Muscle layer of colon (tissue), 2 donors: ENCODE data around the gene BASP1.

Source experiments
- H3K27ac ChIP-seq: one replicate; pipeline ENCODE4 v1.7.0; 2013; ENCODE audit warnings: low read depth, mild to moderate bottlenecking, low read length, moderate library complexity
- H3K27me3 ChIP-seq, 2 donors: one replicate each; pipeline ENCODE4 v1.7.0; 2013; ENCODE audit warnings: low read length in 2 of 2, mild to moderate bottlenecking in 2 of 2; ENCODE audit not compliant: insufficient read depth in 2 of 2, control insufficient read depth in 1 of 2
- H3K36me3 ChIP-seq: one replicate; pipeline ENCODE4 v1.7.0; 2013; ENCODE audit warnings: mild to moderate bottlenecking, low read length; ENCODE audit not compliant: insufficient read depth
- H3K4me1 ChIP-seq: one replicate; pipeline ENCODE4 v1.7.0; 2013; ENCODE audit warnings: mild to moderate bottlenecking, low read length; ENCODE audit not compliant: insufficient read depth
- H3K4me3 ChIP-seq, 2 donors: one replicate each; pipeline ENCODE4 v1.7.0; 2013; ENCODE audit warnings: low read length in 2 of 2, low read depth in 1 of 2, mild to moderate bottlenecking in 1 of 2, moderate library complexity in 1 of 2
- H3K9ac ChIP-seq: one replicate; pipeline ENCODE4 v1.7.0; 2013; ENCODE audit warnings: low read length
- H3K9me3 ChIP-seq: one replicate; pipeline ENCODE4 v1.7.0; 2013; ENCODE audit warnings: mild to moderate bottlenecking, low read length
- donor health status: abdominal sarcoma.
- donor health status: Adenocarcinoma of cecum.

Gene BASP1

DNA sequence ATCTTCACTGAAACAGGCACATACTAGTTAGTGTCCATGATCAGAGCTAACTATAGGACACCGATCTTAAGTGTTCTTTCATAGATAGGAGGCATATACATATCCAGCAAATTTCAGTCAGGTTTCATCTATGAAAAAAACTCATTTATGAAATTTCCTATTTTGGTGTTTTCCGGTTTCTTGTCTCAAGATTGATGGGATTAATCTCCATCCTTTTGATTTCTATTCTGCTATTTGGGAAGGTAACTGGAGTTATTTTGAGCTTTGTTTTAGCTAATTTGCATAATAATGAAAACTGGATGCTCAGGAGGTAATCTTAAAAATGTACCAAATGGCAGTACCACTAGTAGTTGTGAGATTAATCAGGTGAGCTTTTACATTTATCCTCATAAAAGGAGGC, 62.1 kb downstream of the BASP1 start:
- Histone ChIP-seq H3K4me1 (no peaks in the 10 kb centered on the region), H3K36me3 (no peaks in the 10 kb centered on the region), H3K27me3 (no peaks in the 10 kb centered on the region), H3K9ac (no peak overlapping the region), H3K4me3 (no peak overlapping the region), H3K9me3 (no peaks in the 10 kb centered on the region), H3K27ac (no peak overlapping the region)

DNA sequence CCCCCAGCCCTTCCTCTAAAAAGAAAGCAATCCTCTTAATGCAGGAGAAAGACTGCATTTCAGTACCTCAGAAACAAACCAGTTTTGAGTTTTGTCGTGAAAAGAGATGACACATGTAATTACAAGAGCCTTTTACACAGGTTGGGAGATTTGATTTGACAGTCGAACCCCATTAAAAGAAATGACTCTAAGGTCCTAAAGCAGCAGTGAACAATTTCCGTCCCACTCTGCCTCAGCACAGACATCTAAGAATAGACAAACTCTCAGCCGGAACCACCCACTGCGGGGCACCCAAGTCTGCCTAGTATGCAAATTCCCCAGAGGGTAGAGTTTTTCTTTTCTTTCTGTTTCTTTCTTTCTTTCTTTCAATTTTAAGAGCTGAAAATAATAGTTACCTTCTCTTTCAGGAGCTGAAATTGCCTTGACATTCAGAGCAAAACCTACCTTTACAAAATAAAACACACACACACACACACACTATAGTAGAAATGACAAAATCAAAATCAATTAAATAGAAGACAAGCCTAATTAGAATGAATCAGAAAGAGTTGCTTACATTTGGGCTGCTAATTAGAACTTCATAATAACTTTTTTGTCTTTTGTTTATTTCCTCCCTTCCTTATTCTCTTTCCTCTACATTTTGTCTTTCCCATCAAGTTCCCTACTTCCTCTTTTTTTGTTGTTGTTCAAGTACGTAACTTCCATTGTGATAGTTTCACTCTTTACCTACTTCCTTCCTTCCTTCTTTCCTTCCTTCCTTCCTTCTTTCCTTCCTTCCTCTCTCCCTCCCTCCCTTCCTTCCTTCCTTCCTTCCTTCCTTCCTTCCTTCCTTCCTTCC, 65.1 kb downstream of the BASP1 start:
- no peaks in the 10 kb centered on the region for H3K9me3 ChIP-seq
- H3K27ac ChIP-seq, result no peak overlapping the region
- no peaks in the 10 kb centered on the region for H3K36me3 ChIP-seq
- no peaks in the 10 kb centered on the region for H3K27me3 ChIP-seq
- H3K4me1 ChIP-seq, result no peaks in the 10 kb centered on the region
- H3K4me3 ChIP-seq, result no peak overlapping the region
- H3K9ac ChIP-seq, result no peak overlapping the region

DNA sequence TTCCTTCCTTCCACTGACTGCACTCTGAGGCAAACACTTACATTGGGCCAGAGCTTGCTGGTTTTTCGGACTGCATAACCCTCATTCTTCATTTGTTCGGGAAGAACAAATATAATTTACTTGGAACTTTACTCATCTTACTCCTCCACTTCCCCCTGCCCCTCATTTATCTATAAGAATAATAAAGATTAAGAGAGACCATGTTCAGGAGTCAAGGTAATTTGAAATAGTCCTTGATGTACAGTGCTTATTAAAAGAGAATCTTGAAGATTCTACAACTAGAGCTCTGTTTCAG, 65.6 kb downstream of the BASP1 start:
- H3K36me3 ChIP-seq, result no peaks in the 10 kb centered on the region
- H3K4me1 ChIP-seq, result no peaks in the 10 kb centered on the region
- H3K27ac ChIP-seq, result no peak overlapping the region
- no peak overlapping the region for H3K9ac ChIP-seq
- no peaks in the 10 kb centered on the region for H3K27me3 ChIP-seq
- H3K9me3 ChIP-seq, result no peaks in the 10 kb centered on the region
- no peak overlapping the region for H3K4me3 ChIP-seq

DNA sequence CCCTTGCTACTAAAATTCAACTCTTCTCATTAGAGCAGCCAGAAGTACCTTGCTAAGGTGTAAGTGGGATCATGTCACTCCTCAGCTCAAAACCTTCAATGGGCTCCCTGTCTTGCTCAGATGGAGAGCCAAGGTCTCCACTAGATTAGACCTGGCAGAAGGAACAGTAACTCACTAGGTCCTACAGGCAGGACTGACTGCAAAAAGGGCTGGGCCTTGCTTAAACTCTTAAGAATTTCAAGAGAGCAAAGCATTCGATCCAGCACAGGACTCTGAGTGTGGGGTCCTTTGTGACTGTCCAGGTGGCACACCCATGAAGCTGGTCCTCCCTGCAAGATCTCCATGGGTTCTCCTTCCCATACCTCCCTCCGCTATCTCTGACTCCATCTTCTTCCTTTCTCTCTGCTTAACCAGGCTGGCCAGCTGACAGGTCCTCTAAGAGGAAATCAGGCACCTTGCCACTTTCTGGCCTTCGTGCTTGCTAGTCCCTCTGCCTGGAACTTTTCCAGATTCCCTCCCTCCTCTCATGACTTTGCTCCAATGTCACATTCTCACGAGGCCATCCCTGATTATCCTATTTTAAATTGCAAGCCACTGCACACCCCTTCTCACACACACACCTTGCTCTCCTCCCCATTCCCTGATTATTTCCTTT, 70.2 kb downstream of the BASP1 start:
- H3K9me3 ChIP-seq, result no peaks in the 10 kb centered on the region
- no peak overlapping the region for H3K9ac ChIP-seq
- no peaks in the 10 kb centered on the region for H3K36me3 ChIP-seq
- H3K4me1 ChIP-seq, result no peaks in the 10 kb centered on the region
- H3K4me3 ChIP-seq, result no peak overlapping the region
- no peak overlapping the region for H3K27ac ChIP-seq
- no peaks in the 10 kb centered on the region for H3K27me3 ChIP-seq

DNA sequence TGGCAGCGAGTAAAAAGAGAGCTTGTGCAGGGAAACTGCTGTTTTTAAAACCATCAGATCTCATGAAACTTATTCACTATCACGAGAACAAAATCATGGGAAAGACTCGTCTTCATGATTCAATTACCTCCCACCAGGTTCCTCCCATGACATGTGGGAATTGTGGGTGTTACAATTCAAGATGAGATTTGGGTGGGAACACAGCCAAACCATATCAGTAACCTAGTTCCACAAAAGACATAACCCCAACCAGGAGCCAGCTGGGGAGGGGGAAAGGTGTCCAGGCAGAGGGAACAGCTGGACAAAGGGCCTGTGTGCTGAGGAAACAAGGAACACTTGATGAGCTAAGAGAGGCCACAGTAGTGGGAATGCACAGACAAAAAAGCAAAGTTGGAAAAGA, 71.1 kb downstream of the BASP1 start:
- no peak overlapping the region for H3K9ac ChIP-seq
- H3K9me3 ChIP-seq, result no peaks in the 10 kb centered on the region
- no peak overlapping the region for H3K27ac ChIP-seq
- H3K4me1 ChIP-seq, result no peaks in the 10 kb centered on the region
- no peak overlapping the region for H3K4me3 ChIP-seq
- no peaks in the 10 kb centered on the region for H3K27me3 ChIP-seq
- no peaks in the 10 kb centered on the region for H3K36me3 ChIP-seq

DNA sequence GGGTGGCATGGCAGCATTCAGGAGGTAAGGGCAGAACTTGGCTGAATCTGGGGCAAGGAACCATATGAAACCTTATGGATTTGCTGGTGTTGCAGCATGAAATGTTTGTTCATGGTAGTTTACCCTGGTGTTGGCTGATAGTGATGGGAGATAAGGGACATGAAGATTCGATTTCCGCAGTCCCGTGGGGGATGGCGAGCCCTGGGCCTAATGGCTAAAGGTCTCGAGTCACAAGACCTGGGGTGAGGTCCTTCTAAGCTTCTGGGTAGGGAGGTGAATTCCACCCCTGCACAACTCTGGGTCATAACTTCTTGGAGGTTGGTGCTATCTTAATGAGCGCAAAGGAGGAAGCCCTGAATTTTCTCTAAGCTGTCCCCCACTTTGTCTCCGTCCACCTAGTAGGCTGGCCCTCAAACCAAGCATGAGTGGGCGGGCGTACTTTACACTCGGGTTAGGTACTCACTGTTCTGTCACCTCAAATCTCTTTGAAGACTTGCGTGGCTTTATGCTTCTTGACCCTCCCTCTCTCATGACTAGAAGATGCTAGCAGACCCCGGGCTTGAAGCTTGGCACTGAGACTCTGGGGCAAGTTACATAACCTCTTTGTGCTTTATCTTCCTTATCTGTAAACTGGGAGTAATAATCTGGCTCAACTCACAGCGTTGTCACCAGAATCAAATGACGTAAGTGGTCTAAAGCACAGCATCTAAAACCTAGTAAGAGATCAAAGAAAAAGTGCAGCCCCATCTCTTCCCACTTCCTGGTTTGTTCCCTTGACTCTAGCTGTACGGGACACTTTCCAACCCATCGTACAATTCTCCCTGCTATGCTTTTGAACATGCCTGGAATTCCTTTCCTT, 72.5 kb downstream of the BASP1 start:
- Histone ChIP-seq H3K36me3 (no peaks in the 10 kb centered on the region), H3K4me1 (no peaks in the 10 kb centered on the region), H3K9ac (no peak overlapping the region), H3K4me3 (no peak overlapping the region), H3K27me3 (no peaks in the 10 kb centered on the region), H3K27ac (no peak overlapping the region), H3K9me3 (no peaks in the 10 kb centered on the region)

DNA sequence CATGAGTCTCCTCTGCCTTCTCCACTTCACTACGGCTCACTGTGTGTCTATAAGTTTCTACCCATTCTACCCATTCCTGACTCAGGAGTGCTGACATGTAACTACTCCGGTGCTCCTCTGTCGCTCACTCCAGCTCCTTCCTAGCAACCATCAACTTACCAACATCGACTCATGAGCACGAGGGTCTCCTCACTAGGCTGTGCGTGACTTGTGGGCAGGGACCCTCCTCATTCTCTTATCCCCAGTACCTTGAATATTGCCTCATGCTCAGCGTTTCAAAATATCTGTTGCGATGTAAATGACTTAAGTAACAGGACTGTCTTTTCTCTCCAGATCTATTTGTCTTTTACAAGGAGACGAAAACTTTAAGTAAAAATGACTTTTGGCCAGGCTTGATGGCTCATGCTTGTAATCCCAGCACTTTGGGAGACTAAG, 73.1 kb downstream of the BASP1 start:
- Histone ChIP-seq H3K36me3 (no peaks in the 10 kb centered on the region), H3K9ac (no peak overlapping the region), H3K27ac (no peak overlapping the region), H3K27me3 (no peaks in the 10 kb centered on the region), H3K4me1 (no peaks in the 10 kb centered on the region), H3K4me3 (no peak overlapping the region), H3K9me3 (no peaks in the 10 kb centered on the region)

DNA sequence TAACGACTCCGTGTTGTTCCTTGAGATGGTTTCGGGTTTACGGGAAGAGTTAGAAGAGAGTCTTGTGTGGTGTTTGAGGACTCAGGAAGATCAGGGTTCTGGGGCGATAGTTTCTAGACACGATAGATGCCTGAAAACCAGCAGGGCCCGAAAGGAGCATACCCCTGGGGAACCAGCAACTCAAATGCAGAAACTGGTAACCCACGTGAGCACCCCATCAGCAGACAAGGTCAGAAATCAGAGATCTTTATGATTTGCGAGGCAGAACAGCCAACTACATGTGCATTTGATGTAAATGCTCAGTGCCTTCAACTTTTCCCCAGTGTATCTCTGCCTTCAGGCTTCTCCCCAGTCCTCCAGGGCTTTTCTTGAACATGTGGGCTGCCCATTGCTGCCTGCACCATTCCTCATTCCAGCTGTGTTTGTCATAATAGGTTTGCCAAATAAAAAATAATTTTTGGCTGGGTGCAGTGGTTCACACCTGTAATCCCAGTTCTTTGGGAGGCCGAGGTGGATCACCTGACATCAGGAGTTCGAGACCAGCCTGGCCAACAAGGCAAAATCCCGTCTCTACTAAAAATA, 75.1 kb downstream of the BASP1 start:
- Histone ChIP-seq H3K9ac (no peak overlapping the region), H3K4me3 (no peak overlapping the region), H3K9me3 (no peaks in the 10 kb centered on the region), H3K27ac (no peak overlapping the region), H3K27me3 (no peaks in the 10 kb centered on the region), H3K4me1 (no peaks in the 10 kb centered on the region), H3K36me3 (no peaks in the 10 kb centered on the region)

DNA sequence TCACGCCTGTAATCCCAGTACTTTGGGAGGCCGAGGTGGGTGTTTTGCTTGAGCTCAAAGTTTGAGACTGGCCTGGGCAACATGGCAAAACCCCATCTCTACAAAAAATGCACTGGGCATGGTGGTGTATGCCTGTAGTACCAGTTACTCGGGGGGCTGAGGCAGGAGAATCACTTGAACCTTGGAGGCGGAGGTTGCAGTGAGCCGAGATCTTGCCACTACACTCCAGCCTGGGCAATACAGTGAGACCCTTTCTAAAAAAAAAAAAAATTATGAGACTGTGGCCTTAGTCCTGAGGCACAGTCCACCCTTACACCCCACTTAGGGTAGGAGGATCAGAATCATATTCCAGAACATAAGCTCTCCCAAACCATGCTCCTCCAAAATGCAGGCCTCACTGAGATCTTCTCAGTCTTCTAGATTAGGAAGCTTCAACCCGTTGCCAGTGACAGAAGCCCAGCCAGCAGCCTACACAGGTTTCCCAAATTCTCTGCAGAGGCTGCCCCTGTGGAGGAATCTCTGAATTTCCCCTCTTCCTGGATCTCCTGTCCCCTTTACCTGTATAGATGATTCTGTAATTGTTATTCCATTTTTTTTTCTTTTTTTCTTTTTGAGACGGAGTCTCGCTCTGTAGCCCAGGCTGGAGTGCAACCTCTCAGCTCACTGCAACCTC, 77.3 kb downstream of the BASP1 start:
- H3K36me3 ChIP-seq, result no peaks in the 10 kb centered on the region
- no peak overlapping the region for H3K4me3 ChIP-seq
- H3K27ac ChIP-seq, result no peak overlapping the region
- no peaks in the 10 kb centered on the region for H3K27me3 ChIP-seq
- H3K9me3 ChIP-seq, result no peaks in the 10 kb centered on the region
- H3K9ac ChIP-seq, result no peak overlapping the region
- H3K4me1 ChIP-seq, result no peaks in the 10 kb centered on the region

DNA sequence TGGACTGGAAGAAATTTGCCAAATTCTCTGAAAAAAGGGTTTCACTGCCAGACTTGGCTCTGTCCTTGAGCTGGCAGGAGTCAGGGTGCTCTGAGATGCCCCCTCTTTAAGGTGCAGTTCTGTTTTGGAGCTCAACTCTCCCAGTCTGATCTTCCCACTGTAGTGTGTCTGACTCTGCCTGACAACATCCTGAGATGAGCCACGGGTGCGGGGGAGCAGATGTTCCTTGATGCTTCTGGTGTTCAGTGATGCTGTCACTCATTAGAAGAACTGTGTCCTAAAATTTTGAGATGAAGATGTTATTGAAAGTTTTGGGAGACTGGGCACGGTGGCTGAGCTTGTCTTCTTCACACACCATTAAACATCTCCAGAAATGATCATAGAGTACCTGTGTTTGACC, 78.2 kb downstream of the BASP1 start:
- no peaks in the 10 kb centered on the region for H3K4me1 ChIP-seq
- no peak overlapping the region for H3K27ac ChIP-seq
- no peaks in the 10 kb centered on the region for H3K36me3 ChIP-seq
- H3K4me3 ChIP-seq, result no peak overlapping the region
- no peaks in the 10 kb centered on the region for H3K9me3 ChIP-seq
- no peaks in the 10 kb centered on the region for H3K27me3 ChIP-seq
- H3K9ac ChIP-seq, result no peak overlapping the region

DNA sequence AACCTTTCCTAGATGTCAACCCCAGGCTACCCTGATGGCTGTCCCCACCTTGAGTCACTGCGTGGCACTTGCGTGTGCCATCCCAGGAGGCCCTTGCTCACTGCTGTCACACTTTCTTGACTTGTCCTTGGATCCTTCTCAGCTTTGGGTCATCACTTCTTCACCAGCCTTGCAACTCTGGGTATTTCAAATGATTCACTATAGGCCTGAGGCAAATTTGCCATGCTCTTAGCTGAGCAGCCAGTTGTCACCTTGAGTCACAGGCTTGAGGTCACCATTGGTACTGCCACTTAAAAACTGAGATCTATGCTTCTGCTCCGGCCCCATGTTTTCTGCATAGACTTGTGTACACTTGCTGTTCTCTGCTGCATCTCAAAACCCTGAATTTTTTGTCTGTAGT, 84.7 kb downstream of the BASP1 start:
- Histone ChIP-seq H3K9ac (no peak overlapping the region), H3K36me3 (no peaks in the 10 kb centered on the region), H3K4me3 (no peak overlapping the region), H3K9me3 (no peaks in the 10 kb centered on the region), H3K4me1 (no peaks in the 10 kb centered on the region), H3K27ac (no peak overlapping the region), H3K27me3 (no peaks in the 10 kb centered on the region)
